GM12878 (cell line): ENCODE data around the gene P4HA2. TPM values are rescaled to one million over a fixed set of nuclear protein-coding genes. Genes with fewer than 3 reads are reported as not detected.

Source experiments
- ATAC-seq: fragments of 200-7000 bp; cut with Tn5 transposase; 3 replicates; pipeline ENCODE4 v1.9.1; 2020; ENCODE audit warnings: mild to moderate bottlenecking, moderate library complexity
- BruUV-seq: library from RNA; stranded (reverse); fragments of 400-500 nt; replicated peaks from 2 replicates; lab custom pipeline; 2021; lab: Mats Ljungman, UMichigan
- CTCF ChIA-PET: fragments of 300-600 bp; sonication (Branson Sonifier 250); formaldehyde crosslinking; extraction: SDS; loops from one replicate; lab custom pipeline; 2021; ENCODE audit warnings: inconsistent platforms; lab: Yijun Ruan, JAX
- POLR2A ChIA-PET: fragments of 350-600 bp; formaldehyde crosslinking; extraction: SDS; loops from one replicate; lab custom pipeline; 2021; ENCODE audit warnings: inconsistent platforms; lab: Charles Lee
- RAD21 ChIA-PET: fragments of 300-600 bp; sonication (Branson Sonifier 250); formaldehyde crosslinking; loops from one replicate; lab custom pipeline; 2023; ENCODE audit warnings: antibody characterized with exemption; ENCODE audit not compliant: unreplicated experiment; lab: Charles Lee
- SMC1A ChIA-PET: fragments of 300-600 bp; sonication (Branson Sonifier 250); formaldehyde crosslinking; loops from one replicate; lab custom pipeline; 2023; ENCODE audit not compliant: unreplicated experiment, uncharacterized antibody; lab: Charles Lee
- DNase-seq: peaks from one replicate; pipeline ENCODE4 v3.0.0-alpha.2; 2011; ENCODE audit warnings: low read depth, low spot score
- FAIRE-seq: peaks from 3 replicates; lab custom pipeline; 2011; peaks lifted over from hg19 to GRCh38; lab: Jason Lieb, UNC
- H2AFZ ChIP-seq: 2 replicates; pipeline ENCODE4 v1.6.0; 2011; ENCODE audit warnings: low read depth, low read length, control low read depth; ENCODE audit not compliant: control insufficient read depth
- H3K27ac ChIP-seq: 2 replicates; pipeline ENCODE4 v1.5.1; 2011; ENCODE audit warnings: control low read depth; ENCODE audit not compliant: control insufficient read depth, insufficient read depth
- H3K27me3 ChIP-seq, 2 experiments: replicated peaks in 1 of 2; 2 replicates each; pipeline versions ENCODE4 v1.6.0 to v1.6.1; 2011; ENCODE audit warnings: low read length in 1 of 2; ENCODE audit not compliant: control insufficient read depth in 2 of 2, insufficient read depth in 2 of 2
- H3K36me3 ChIP-seq, 2 experiments: 2 replicates each; pipeline ENCODE4 v1.5.1; 2011; ENCODE audit warnings: low read length in 1 of 2; ENCODE audit not compliant: control insufficient read depth in 2 of 2, insufficient read depth in 2 of 2
- H3K4me1 ChIP-seq: 2 replicates; pipeline ENCODE4 v1.6.1; 2011; ENCODE audit warnings: mild to moderate bottlenecking, low read length, moderate library complexity, mixed read lengths; ENCODE audit not compliant: control insufficient read depth, insufficient read depth
- H3K4me2 ChIP-seq: 2 replicates; pipeline ENCODE4 v1.6.0; 2011; ENCODE audit warnings: control low read depth; ENCODE audit not compliant: control insufficient read depth, insufficient read depth
- H3K4me3 ChIP-seq: fragments of 200-600 bp; sonication (generic); 2 replicates; pipeline ENCODE4 v1.5.1; 2016
- H3K79me2 ChIP-seq: 2 replicates; pipeline ENCODE4 v1.6.0; 2011; ENCODE audit warnings: low read length; ENCODE audit not compliant: control insufficient read depth, insufficient read depth
- H3K9ac ChIP-seq: 2 replicates; pipeline ENCODE4 v1.8.0; 2011; ENCODE audit warnings: low read length, control low read depth, mixed read lengths; ENCODE audit not compliant: control insufficient read depth, insufficient read depth
- H3K9me3 ChIP-seq: replicated peaks from 3 replicates; pipeline ENCODE4 v1.5.1; 2011; ENCODE audit warnings: mild to moderate bottlenecking, low read length; ENCODE audit not compliant: control insufficient read depth, insufficient read depth
- H4K20me1 ChIP-seq: 2 replicates; pipeline ENCODE4 v1.6.0; 2011; ENCODE audit not compliant: control insufficient read depth, insufficient read depth
- BMI1 ChIP-seq: fragments of 450-650 bp; IDR thresholded peaks from 2 replicates; pipeline ENCODE4 v1.6.1; 2016; ENCODE audit warnings: mild to moderate bottlenecking, moderate library complexity, borderline replicate concordance
- CHD4 ChIP-seq: fragments of 200-600 bp; sonication (generic); IDR thresholded peaks from 2 replicates; pipeline ENCODE4 v1.6.1; 2016; ENCODE audit warnings: mild to moderate bottlenecking
- RAD21 ChIP-seq: IDR thresholded peaks from 2 replicates; pipeline ENCODE4 v1.6.1; 2011; ENCODE audit warnings: mild to moderate bottlenecking, low read depth, low read length, moderate library complexity; ENCODE audit not compliant: insufficient read depth
- SMAD5 ChIP-seq: IDR thresholded peaks from 2 replicates; pipeline ENCODE4 v1.6.1; 2016; ENCODE audit warnings: antibody characterized with exemption, low read depth
- SMC3 ChIP-seq: IDR thresholded peaks from 2 replicates; pipeline ENCODE4 v1.6.1; 2011; ENCODE audit warnings: low read length, improper control_type of control experiment, borderline replicate concordance
- YY1 ChIP-seq: IDR thresholded peaks from 2 replicates; pipeline ENCODE4 v1.6.1; 2011; ENCODE audit warnings: low read depth, mild to moderate bottlenecking, low read length
- WGBS: methylation state at CpG from one replicate; pipeline ENCODE4 v1.1.6; 2016; ENCODE audit warnings: low lambda C conversion rate; ENCODE audit not compliant: insufficient replicate concordance, insufficient coverage; ENCODE audit errors: missing lambda C conversion rate; 5-methylcytosine and 5-hydroxymethylcytosine counted together
- in situ Hi-C: fragments of 300-500 bp; cut with MboI; formaldehyde crosslinking; loops from 9 replicates; pipeline ENCODE4 v1.14.3; 2018; ENCODE audit warnings: mixed read lengths
- intact Hi-C: fragments of 100-400 bp; cut with micrococcal nuclease; formaldehyde crosslinking; loops from one replicate; pipeline ENCODE4 v1.14.2; 2022; ENCODE audit not compliant: unreplicated experiment
- polyA plus RNA-seq, 11 experiments: library from polyadenylated mRNA; depleted of rRNA in 4 of 11; unstranded in 6 of 11; stranded (reverse) in 5 of 11; fragments of >200 nt; fragmentation: Nextera tagmentation in 4 of 11; fragmentation: Illumina TruSeq in 1 of 11; extraction: Ambion mirVana in 4 of 11; extraction: Trizol in 1 of 11; gene quantifications; 1 replicate in 1 of 11; 2 replicates in 10 of 11; pipeline versions ENCODE4 v1.2.1 to v1.2.3, GENCODE V29; 2011 to 2016; ENCODE audit warnings: inconsistent platforms in 2 of 11, missing spikeins in 2 of 11, low read depth in 1 of 11
- total RNA-seq, 4 experiments: library from RNA; depleted of rRNA in 3 of 4; stranded (reverse); fragments of >200 nt in 3 of 4; fragmentation: Illumina TruSeq in 1 of 4; extraction: Trizol in 1 of 4; gene quantifications; 2 replicates each; pipeline versions ENCODE4 v1.2.1 to v1.2.3, GENCODE V29; 2013 to 2021
- TF ChIP-seq, protein P1 (sequence below): fragments of 450-650 bp; IDR thresholded peaks from 2 replicates; pipeline ENCODE4 v1.6.1; 2018; ENCODE audit warnings: mild to moderate bottlenecking, low read depth, moderate library complexity; ENCODE audit not compliant: partially characterized antibody
- TF ChIP-seq, protein P2 (sequence below), 3 experiments: IDR thresholded peaks in 2 of 3; conservative IDR thresholded peaks in 1 of 3; 2 replicates each; pipeline ENCODE4 v1.5.1; 2011; ENCODE audit warnings: low read depth in 3 of 3, low read length in 3 of 3, mild to moderate bottlenecking in 3 of 3, control low read depth in 2 of 3, moderate library complexity in 2 of 3, inconsistent platforms in 1 of 3, mixed read lengths in 1 of 3; ENCODE audit not compliant: control insufficient read depth in 2 of 3, insufficient read depth in 1 of 3; ENCODE audit errors: extremely low read depth in 1 of 3

Gene P4HA2
- total and polyA plus RNA-seq, 10 of the 15 experiments (the other 5 are each of a cell fraction or from before 2014, with no cell fraction given) = 4.7 to 10.9 (median 7.5) TPM

DNA sequence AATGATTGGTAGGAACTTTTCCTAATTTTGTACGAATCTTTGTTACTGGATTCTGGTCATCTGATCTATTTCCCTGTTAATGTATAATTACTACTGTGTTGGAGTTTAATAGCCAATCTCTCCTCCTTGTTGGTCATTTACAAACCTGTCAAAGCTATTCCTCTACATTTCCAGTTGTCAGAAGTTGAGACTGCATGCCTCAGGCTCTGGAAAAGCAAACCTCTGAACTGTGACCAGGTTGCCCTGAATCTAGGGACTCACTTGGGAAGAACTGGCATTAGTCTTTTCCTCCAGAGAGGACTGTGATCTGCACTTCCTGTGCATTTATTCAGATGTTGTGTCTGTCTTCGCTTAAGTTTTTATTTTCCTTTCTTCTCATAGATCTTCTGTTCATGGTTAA, 46.0 kb upstream of the P4HA2 start (continued):
- TF ChIP-seq, protein P1, sequence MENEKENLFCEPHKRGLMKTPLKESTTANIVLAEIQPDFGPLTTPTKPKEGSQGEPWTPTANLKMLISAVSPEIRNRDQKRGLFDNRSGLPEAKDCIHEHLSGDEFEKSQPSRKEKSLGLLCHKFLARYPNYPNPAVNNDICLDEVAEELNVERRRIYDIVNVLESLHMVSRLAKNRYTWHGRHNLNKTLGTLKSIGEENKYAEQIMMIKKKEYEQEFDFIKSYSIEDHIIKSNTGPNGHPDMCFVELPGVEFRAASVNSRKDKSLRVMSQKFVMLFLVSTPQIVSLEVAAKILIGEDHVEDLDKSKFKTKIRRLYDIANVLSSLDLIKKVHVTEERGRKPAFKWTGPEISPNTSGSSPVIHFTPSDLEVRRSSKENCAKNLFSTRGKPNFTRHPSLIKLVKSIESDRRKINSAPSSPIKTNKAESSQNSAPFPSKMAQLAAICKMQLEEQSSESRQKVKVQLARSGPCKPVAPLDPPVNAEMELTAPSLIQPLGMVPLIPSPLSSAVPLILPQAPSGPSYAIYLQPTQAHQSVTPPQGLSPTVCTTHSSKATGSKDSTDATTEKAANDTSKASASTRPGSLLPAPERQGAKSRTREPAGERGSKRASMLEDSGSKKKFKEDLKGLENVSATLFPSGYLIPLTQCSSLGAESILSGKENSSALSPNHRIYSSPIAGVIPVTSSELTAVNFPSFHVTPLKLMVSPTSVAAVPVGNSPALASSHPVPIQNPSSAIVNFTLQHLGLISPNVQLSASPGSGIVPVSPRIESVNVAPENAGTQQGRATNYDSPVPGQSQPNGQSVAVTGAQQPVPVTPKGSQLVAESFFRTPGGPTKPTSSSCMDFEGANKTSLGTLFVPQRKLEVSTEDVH = no peak
- TF ChIP-seq BMI1 = no peak
- no peak for TF ChIP-seq CHD4
- no peak for TF ChIP-seq YY1
- TF ChIP-seq, all 136 proteins: peak for 0

DNA sequence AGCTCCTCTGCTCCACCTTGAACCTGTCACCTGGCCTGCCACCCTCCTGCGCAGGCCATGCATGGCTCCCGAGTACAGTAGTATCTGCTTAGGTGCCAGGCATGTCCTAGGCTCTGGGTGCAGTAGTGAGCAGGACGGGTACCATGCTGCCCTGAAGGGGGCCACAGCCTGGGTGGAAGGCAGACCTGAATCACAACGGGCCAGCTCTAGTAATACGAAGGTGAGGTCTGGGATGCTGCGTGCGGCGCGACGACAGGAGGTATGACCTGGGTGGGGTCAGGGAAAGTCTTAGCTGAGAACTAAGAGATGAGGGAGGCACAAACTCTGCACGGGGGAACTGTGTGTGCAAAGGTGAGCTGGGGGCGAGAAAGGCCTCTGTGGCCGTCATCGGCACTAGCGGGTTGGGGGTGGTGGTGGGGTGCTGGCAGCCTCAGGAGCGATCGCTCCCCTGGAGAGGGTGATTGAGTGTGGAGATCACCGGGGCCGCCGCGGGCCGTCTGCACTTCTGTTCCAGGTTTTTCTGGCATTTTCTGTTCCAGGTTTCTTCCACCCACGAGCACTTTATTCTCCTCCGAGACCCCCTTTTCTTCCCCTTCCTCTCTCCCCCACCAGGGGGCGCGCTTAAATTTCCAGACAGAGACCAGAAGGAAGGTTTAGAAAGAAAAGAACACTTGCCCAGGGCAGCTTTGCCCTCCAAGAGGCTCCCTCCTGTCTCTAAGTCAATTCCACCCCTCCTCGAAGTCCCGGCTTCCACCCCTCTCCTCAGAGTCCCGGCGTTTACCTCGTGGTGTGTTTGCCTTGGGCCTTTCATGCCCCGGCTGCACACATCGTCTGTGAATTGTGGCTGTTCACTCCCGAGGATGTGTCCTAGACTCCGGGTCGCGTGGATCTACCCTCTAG, 44.9 kb upstream of the P4HA2 start:
- Histone ChIP-seq H3K4me3 (no peak overlapping the region), H3K9ac (no peak overlapping the region), H3K4me1 (peaks cover 30% of the 10 kb centered on the region)
- TF ChIP-seq RAD21 (peak; percentile 67), SMC3 (peak; percentile 49; the same call in 1 of the 2 replicates), SMAD5 (no peak)
- TF ChIP-seq, protein P2, sequence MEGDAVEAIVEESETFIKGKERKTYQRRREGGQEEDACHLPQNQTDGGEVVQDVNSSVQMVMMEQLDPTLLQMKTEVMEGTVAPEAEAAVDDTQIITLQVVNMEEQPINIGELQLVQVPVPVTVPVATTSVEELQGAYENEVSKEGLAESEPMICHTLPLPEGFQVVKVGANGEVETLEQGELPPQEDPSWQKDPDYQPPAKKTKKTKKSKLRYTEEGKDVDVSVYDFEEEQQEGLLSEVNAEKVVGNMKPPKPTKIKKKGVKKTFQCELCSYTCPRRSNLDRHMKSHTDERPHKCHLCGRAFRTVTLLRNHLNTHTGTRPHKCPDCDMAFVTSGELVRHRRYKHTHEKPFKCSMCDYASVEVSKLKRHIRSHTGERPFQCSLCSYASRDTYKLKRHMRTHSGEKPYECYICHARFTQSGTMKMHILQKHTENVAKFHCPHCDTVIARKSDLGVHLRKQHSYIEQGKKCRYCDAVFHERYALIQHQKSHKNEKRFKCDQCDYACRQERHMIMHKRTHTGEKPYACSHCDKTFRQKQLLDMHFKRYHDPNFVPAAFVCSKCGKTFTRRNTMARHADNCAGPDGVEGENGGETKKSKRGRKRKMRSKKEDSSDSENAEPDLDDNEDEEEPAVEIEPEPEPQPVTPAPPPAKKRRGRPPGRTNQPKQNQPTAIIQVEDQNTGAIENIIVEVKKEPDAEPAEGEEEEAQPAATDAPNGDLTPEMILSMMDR (IDR thresholded peaks at IDR 0.05 in 2 of 3, conservative IDR thresholded peaks at IDR 0.05 in 1 of 3; ENCODE audit: control insufficient read depth in 2 of 3, extremely low read depth in 1 of 3, insufficient read depth in 1 of 3, low read depth in 3 of 3, low read length in 3 of 3) = peak; percentile 66 to 81 (median 77)
- TF ChIP-seq, all 136 proteins: peak for 3
- in situ Hi-C loops (no loop called here), intact Hi-C loops (loop anchor here (5.0 kb wide), 2 partner anchors 100 to 230 kb away; no protein-coding TSS in a partner anchor)
- ChIA-PET SMC1A (interaction anchor here (0.6 to 3.7 kb wide), 8 partner anchors 21 to 227 kb away, joined by 3 to 14 read pairs (median 3); no protein-coding TSS in a partner anchor), CTCF (interaction anchor here (0.6 to 4.5 kb wide), 26 partner anchors 9 to 1319 kb away, joined by 3 to 23 read pairs (median 4); partner anchors contain the start of genes SLC22A4 and SLC22A5), RAD21 (interaction anchor here (0.6 to 1.9 kb wide), 6 partner anchors 11 to 228 kb away, joined by 3 to 7 read pairs (median 4); partner anchors contain the start of gene SLC22A5), POLR2A (interaction anchor here (0.8 kb wide), 1 partner anchor 11 kb away, joined by 3 read pairs; no protein-coding TSS in a partner anchor)
- FAIRE-seq (no peak), DNase-seq (no peak), ATAC-seq (no peak)
- H3K27me3 ChIP-seq = no peaks in the 10 kb centered on the region
- BruUV-seq = no TSS peak
- no peaks in the 10 kb centered on the region for H3K9me3 ChIP-seq
- no peak overlapping the region for H3K4me2 ChIP-seq
- 54% methylated on average over 37 of the region's 37 CpGs for WGBS
- no peaks in the 10 kb centered on the region for H3K36me3 ChIP-seq
- H3K79me2 ChIP-seq = no peaks in the 10 kb centered on the region
- H3K27ac ChIP-seq = no peak overlapping the region
- H4K20me1 ChIP-seq = no peaks in the 10 kb centered on the region
- no peak overlapping the region for H2AFZ ChIP-seq
